ENCODE results near the gene MAPK8IP1.

MAPK8IP1 gene

DNA sequence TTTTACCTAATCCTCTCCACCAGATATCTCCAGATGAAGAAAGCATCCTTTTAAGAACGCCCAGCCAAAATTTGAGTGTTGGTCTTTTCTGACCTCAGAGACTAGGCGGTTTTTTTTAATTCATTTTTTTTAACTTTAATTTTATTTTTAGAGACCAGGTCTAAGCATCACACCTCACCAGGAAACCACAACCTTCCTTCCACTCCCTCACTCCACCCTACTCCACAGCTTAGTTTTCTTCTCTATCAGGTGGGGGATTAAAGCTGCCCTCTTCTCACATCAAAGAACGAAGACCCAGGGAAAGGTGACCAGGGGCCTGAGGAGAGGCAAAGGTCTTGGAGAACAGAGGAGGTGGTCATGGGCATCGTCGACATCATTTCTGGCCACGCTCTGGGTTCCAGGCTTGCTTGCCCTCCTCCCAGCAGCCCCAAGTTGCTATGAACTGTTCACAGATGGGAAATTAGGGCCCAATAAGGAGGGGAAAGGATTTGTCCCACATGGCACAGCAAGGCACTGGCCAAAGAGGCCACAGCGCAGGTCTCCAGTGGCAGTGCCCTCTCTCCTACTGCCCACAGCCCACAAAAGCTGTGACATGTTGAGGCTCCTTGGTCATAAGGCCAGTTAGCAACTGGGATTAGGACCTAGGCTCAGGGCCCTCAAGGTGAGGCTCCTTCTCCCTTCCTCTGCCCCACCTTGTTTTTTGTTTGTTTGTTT is 33.7 kb downstream of the MAPK8IP1 start:
- CTCF ChIA-PET = interaction anchor here (0.9 to 1.9 kb wide), 3 partner anchors 46 to 60 kb away, joined by 3 to 6 read pairs (median 3); no protein-coding TSS in a partner anchor
- POLR2A ChIA-PET = no interaction called here
- peak overlapping the region; percentile 100; the same call in 1 of the 2 replicates for H3K4me3 ChIP-seq (ENCODE audit: low read depth, low read length)
- no peak for DNase-seq (ENCODE audit: low read depth, low spot score)
- TF ChIP-seq, protein P1, sequence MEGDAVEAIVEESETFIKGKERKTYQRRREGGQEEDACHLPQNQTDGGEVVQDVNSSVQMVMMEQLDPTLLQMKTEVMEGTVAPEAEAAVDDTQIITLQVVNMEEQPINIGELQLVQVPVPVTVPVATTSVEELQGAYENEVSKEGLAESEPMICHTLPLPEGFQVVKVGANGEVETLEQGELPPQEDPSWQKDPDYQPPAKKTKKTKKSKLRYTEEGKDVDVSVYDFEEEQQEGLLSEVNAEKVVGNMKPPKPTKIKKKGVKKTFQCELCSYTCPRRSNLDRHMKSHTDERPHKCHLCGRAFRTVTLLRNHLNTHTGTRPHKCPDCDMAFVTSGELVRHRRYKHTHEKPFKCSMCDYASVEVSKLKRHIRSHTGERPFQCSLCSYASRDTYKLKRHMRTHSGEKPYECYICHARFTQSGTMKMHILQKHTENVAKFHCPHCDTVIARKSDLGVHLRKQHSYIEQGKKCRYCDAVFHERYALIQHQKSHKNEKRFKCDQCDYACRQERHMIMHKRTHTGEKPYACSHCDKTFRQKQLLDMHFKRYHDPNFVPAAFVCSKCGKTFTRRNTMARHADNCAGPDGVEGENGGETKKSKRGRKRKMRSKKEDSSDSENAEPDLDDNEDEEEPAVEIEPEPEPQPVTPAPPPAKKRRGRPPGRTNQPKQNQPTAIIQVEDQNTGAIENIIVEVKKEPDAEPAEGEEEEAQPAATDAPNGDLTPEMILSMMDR (IDR thresholded peaks at IDR 0.05; ENCODE audit: insufficient read depth, low read length, missing control alignments) = no peak

DNA sequence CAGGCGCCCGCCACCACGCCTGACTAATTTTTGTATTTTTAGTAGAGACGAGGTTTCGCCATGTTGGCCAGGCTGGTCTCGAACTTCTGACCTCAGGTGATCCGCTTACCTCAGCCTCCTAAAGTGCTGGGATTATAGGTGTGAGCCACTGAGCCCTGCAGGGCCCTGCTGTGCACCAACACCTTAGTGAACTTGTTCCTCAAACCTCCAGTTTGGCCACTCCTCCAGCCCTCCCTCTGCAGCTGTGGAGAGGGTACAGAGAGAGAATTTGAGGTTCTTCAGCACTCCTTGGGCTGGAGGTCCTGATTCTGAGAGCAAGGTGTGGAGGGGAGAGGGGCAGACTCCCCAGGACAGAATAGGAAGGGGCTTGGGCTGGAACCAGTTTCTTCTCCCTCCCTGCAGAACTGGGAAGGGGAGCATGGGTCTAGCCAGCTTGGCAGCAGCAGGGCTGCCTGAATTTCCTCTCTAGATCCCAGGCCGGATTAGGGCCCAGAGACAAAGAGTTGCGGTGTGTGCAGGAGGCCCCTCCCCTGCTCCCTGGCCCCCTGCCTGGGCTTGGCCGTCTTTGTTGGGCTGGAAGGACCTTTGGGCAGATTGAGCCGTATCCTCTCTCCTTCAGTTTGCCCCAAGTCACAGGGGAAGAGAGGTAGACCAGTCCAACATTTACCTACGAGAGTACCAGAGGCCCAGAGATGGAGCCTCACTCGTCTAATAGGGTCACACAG is 34.5 kb downstream of the MAPK8IP1 start:
- no peak overlapping the region for H3K4me3 ChIP-seq (ENCODE audit: low read depth, low read length)
- DNase-seq (ENCODE audit: low read depth, low spot score) = no peak
- CTCF ChIA-PET = interaction anchor here (1.5 to 2.4 kb wide), 2 partner anchors 77 to 87 kb away, joined by 4 to 7 read pairs; no protein-coding TSS in a partner anchor
- TF ChIP-seq, protein P1 (IDR thresholded peaks at IDR 0.05; ENCODE audit: insufficient read depth, low read length, missing control alignments) = no peak
- POLR2A ChIA-PET = no interaction called here

DNA sequence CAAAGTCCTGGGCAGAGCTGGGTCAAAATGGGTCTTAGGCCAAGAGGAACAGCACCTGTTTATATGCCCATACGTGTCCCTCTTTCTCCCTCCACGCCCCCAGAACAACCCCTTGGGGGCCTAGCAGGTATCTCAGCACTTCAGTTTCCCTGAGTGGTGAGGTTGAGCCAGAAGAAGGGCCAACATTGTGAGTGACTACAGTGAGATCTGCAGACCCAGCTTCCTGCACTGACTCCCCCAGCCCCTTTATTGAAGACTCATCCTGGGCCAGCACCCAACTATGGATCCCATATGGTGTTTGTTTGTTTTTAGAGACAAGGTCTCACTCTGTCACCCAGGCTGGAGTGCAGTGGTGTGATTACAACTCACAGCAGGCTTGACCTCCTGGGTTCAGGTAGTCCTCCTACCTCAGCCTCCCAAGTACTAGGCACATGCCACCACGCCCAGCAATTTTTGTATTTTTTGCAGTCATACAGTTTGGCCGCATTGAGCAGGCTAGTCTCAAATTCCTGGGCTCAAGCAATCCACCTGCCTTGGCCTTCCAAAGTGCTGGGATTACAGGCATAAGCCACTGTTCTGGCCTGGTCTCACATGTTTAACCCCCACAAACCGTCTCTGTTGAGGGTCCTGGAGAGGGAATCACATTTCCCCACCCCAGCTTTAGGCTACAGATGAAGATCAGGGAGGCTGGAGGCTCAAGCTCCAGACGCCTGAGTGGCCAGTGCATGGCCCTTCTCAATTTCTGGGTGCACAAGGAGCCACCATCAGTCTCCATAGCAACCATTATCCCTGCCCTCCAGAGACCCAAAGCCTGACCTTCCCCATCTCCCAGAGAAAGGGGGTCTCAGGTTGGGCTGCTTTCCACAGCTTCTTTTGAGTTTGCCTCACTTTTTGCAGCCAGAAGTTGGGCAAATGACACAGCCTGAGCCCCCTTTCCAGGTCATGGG is 35.4 kb downstream of the MAPK8IP1 start:
- H3K4me3 ChIP-seq (ENCODE audit: low read depth, low read length) = no peak overlapping the region
- POLR2A ChIA-PET = no interaction called here

DNA sequence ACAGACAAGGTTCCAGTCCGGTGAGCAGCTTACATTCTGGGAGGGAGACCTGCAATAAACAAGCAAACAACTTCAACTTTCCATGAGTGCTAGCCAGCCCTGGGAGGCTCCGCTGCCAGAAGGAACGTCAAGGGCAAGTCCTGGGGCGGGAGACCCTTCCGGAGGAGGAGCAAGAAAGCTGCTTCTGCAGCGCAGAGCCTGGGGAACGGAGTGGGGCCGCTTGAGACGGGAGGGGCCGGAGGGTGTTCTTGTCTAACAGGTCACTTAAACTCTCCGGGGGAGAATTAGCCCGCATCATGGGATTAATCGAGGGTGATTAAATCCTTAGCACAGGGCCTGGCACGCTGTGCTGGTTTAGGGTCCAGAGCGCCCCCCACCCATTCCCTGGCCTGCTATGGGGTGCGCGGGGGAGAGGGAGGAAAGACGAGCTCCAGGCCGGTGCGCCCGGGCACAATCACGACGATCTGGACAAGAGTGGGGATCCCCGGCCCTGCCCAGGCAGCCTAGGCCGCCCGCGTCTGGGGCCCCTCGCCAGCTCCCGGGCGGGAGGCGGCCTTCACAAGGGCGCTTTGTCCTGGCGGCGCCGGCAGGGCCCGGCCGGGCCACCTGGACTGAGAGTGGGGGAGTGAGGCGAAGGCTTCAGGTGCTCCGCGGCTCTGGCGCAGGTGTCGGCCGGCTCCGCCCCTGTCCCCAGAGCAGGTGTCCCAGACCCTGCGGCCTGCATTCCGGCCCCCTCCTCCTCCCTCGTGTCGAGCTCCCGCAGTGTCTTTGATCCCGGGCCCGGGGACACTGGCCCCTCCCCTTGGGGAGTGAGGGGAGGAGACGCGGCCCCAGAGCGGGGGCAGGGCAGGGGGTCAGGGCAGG is 36.3 kb downstream of the MAPK8IP1 start:
- H3K4me3 ChIP-seq (ENCODE audit: low read depth, low read length) = no peak overlapping the region
- TF ChIP-seq, protein P1 (IDR thresholded peaks at IDR 0.05; ENCODE audit: insufficient read depth, low read length, missing control alignments) = no peak
- CTCF ChIA-PET = interaction anchor here (1.5 to 2.4 kb wide), 2 partner anchors 79 to 85 kb away, joined by 4 to 7 read pairs; no protein-coding TSS in a partner anchor
- DNase-seq (ENCODE audit: low read depth, low spot score) = no peak
- POLR2A ChIA-PET = no interaction called here

More for the DNA sequence above, 35.4 kb downstream of the MAPK8IP1 start:
- TF ChIP-seq, protein P1 (IDR thresholded peaks at IDR 0.05; ENCODE audit: insufficient read depth, low read length, missing control alignments) = no peak
- DNase-seq (ENCODE audit: low read depth, low spot score) = no peak
- CTCF ChIA-PET = interaction anchor here (1.5 to 2.4 kb wide), 2 partner anchors 78 to 86 kb away, joined by 4 to 7 read pairs; no protein-coding TSS in a partner anchor

DNA sequence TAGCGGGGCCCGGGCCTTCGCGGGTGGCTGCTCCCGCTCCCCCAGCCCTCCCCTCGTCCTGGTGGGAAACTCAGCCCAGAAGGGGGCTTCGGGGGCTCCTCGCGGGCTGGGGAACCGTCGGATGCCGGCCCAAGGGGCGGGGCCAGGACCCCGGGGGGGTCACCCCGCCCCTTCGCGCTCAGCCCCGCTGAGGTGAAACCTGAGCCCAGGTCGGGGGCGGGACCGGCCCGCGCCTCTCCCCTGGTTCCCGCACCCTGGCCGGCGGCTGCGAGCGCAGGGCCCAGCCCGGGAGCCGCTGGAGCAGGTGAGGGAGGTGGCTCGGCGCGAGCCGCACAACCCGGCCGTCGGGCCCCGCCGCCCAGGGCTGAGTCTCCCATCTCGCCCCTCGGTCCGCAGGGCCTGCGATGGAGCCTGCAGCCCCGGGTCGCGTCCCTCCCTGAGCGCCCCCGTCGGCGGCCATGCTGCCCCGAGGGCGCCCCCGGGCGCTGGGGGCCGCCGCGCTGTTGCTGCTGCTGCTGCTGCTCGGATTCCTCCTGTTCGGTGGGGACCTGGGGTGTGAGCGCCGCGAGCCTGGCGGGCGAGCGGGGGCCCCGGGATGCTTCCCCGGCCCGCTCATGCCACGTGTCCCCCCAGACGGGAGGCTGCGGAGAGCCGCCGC is 37.1 kb downstream of the MAPK8IP1 start, which contains the start of gene LARGE2:
TSS of gene LARGE2 (plus strand) at position 232 of the 658 bp plus-strand sequence. CDS start at position 459, 227 bp downstream.
- CTCF ChIA-PET = interaction anchor here (2.4 kb wide), 1 partner anchor 84 kb away, joined by 7 read pairs; no protein-coding TSS in a partner anchor

More for the DNA sequence above, 37.1 kb downstream of the MAPK8IP1 start, which contains the start of gene LARGE2:
- no peak within 1 kb of the TSS for H3K4me3 ChIP-seq (ENCODE audit: low read depth, low read length)
- TF ChIP-seq, protein P1 (IDR thresholded peaks at IDR 0.05; ENCODE audit: insufficient read depth, low read length, missing control alignments) = no peak
- DNase-seq (ENCODE audit: low read depth, low spot score) = no peak
- POLR2A ChIA-PET = no interaction called here

Measured in AG04449 (cell line).